Neural cell (in vitro differentiated cells): ENCODE results near the gene CEP70. TPM values are rescaled to one million over a fixed set of nuclear protein-coding genes. Genes with fewer than 3 reads are reported as not detected.
"Not testable (repeated sequence)": the region's sequence is repeated elsewhere in the genome, so short reads cannot be mapped to it uniquely, and the experiment has no call there.

Experiments used
- H2AFZ ChIP-seq: fragments of 200-600, 300-800 bp; sonication (generic), shearing (Covaris generic); 2 replicates; pipeline ENCODE4 v1.6.0; 2014; ENCODE audit warnings: low read depth, mild to moderate bottlenecking, antibody characterized with exemption, low read length, moderate library complexity
- H3F3A ChIP-seq: fragments of 200-600 bp; shearing (Covaris generic); 2 replicates; pipeline ENCODE4 v1.6.1; 2016; ENCODE audit warnings: mild to moderate bottlenecking, moderate library complexity, mixed read lengths, antibody characterized with exemption, low read length; ENCODE audit not compliant: insufficient read depth, poor library complexity, severe bottlenecking
- H3K27ac ChIP-seq: fragments of 200-600, 300-800 bp; sonication (generic), shearing (Covaris generic); 2 replicates; pipeline ENCODE4 v1.5.1; 2014; ENCODE audit warnings: mild to moderate bottlenecking, low read length, moderate library complexity
- H3K27me3 ChIP-seq: fragments of 300-800, 200-600 bp; sonication (generic), shearing (Covaris generic); 2 replicates; pipeline ENCODE4 v1.6.0; 2014; ENCODE audit warnings: mild to moderate bottlenecking, low read depth, low read length, moderate library complexity; ENCODE audit not compliant: insufficient read depth
- H3K36me3 ChIP-seq: fragments of 300-800, 200-600 bp; sonication (generic), shearing (Covaris generic); 2 replicates; pipeline ENCODE4 v1.5.1; 2014; ENCODE audit warnings: mild to moderate bottlenecking, antibody characterized with exemption, low read length, moderate library complexity; ENCODE audit not compliant: insufficient read depth
- H3K4me2 ChIP-seq: fragments of 300-800, 200-600 bp; sonication (generic), shearing (Covaris generic); 2 replicates; pipeline ENCODE4 v1.6.0; 2014; ENCODE audit warnings: mild to moderate bottlenecking, low read length
- H3K4me3 ChIP-seq: fragments of 300-800, 200-600 bp; sonication (generic), shearing (Covaris generic); 2 replicates; pipeline ENCODE4 v1.5.1; 2014; ENCODE audit warnings: mild to moderate bottlenecking, low read length, moderate library complexity
- H3K79me2 ChIP-seq: fragments of 200-600 bp; shearing (Covaris generic); replicated peaks from 2 replicates; pipeline ENCODE4 v1.6.0; 2014; ENCODE audit warnings: mild to moderate bottlenecking, low read length, moderate library complexity; ENCODE audit not compliant: insufficient read depth
- H3K9ac ChIP-seq: fragments of 300-800, 200-600 bp; sonication (generic), shearing (Covaris generic); 2 replicates; pipeline ENCODE4 v1.6.1; 2016; ENCODE audit warnings: mild to moderate bottlenecking, low read length, mixed read lengths
- H3K9me2 ChIP-seq: fragments of 200-600 bp; shearing (Covaris generic); 2 replicates; pipeline ENCODE4 v1.6.1; 2016; ENCODE audit warnings: mild to moderate bottlenecking, low read length, mixed read lengths; ENCODE audit not compliant: insufficient read depth
- H3K9me3 ChIP-seq: fragments of 200-600, 300-800 bp; sonication (generic), shearing (Covaris generic); 2 replicates; pipeline ENCODE4 v1.6.1; 2016; ENCODE audit warnings: mild to moderate bottlenecking, mixed run types, low read length, moderate library complexity, mixed read lengths
- H4K20me1 ChIP-seq: fragments of 200-600 bp; shearing (Covaris generic); 2 replicates; pipeline ENCODE4 v1.6.1; 2016; ENCODE audit warnings: mild to moderate bottlenecking, mixed run types; ENCODE audit not compliant: insufficient read depth
- EP300 ChIP-seq: fragments of 450-650 bp; conservative IDR thresholded peaks from 2 replicates; pipeline ENCODE4 v1.6.1; 2014; ENCODE audit warnings: antibody characterized with exemption, mild to moderate bottlenecking, moderate library complexity; ENCODE audit not compliant: poor library complexity, severe bottlenecking
- EZH2 ChIP-seq: fragments of 200-600, 300-800 bp; shearing (Covaris generic), sonication (generic); IDR thresholded peaks from 2 replicates; pipeline ENCODE4 v1.6.1; 2014; ENCODE audit warnings: antibody characterized with exemption, low read length, borderline replicate concordance, mild to moderate bottlenecking; ENCODE audit not compliant: insufficient read depth, poor library complexity, severe bottlenecking
- MXI1 ChIP-seq: fragments of 450-650 bp; conservative IDR thresholded peaks from 2 replicates; pipeline ENCODE4 v1.6.1; 2014; ENCODE audit warnings: antibody characterized with exemption, mild to moderate bottlenecking; ENCODE audit not compliant: poor library complexity, severe bottlenecking
- POLR2AphosphoS5 ChIP-seq: IDR thresholded peaks from 2 replicates; pipeline ENCODE4 v1.6.1; 2012
- RAD21 ChIP-seq: fragments of 450-650 bp; conservative IDR thresholded peaks from 2 replicates; pipeline ENCODE4 v1.6.1; 2014; ENCODE audit warnings: antibody characterized with exemption, mild to moderate bottlenecking, moderate library complexity
- SMC3 ChIP-seq: fragments of 450-650 bp; conservative IDR thresholded peaks from 2 replicates; pipeline ENCODE4 v1.6.1; 2014; ENCODE audit warnings: antibody characterized with exemption, mild to moderate bottlenecking, moderate library complexity; ENCODE audit not compliant: poor library complexity
- TAF1 ChIP-seq: IDR thresholded peaks from 2 replicates; pipeline ENCODE4 v1.6.1; 2012; ENCODE audit warnings: low read depth
- polyA plus RNA-seq: library from polyadenylated mRNA; depleted of rRNA; stranded (reverse); fragments of >200 nt; gene quantifications from 2 replicates; pipeline ENCODE4 v1.2.3, GENCODE V29; 2014
- TF ChIP-seq, protein P1 (sequence below): IDR thresholded peaks from 2 replicates; pipeline ENCODE4 v1.6.1; 2012; ENCODE audit warnings: borderline replicate concordance
- TF ChIP-seq, protein P2 (sequence below): fragments of 450-650 bp; IDR thresholded peaks from 2 replicates; pipeline ENCODE4 v1.5.1; 2014; ENCODE audit warnings: antibody characterized with exemption, mild to moderate bottlenecking, moderate library complexity; ENCODE audit not compliant: poor library complexity, severe bottlenecking

The CEP70 gene
- polyA plus RNA-seq, 1 donor from 2014 or later, result 25.0 TPM

DNA sequence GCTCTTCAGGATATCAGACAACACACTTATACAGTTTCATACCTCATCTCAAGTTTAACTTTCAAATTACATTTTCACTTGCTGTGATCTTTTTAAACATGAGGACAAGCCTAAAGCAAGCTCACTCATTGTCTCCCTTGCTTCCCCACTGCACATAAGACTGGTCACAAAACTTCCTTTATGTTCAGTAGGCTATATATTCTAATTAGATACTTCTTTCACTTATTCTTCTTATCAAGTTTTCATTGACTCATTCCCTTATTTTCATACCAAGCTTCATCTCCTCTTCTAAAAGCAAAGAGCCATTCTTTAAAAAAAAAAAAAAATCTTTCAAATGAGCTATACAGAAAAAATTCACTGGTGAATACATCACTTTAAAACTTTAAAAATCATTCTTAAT lies 97.0 kb downstream of the CEP70 start:
- no peaks in the 10 kb centered on the region for H3K36me3 ChIP-seq
- no peaks in the 10 kb centered on the region for H3K9me2 ChIP-seq
- H3K9ac ChIP-seq, result no peak overlapping the region
- no peak overlapping the region for H2AFZ ChIP-seq
- H3K4me3 ChIP-seq, result no peak overlapping the region
- H3K9me3 ChIP-seq, result no peaks in the 10 kb centered on the region
- no peak overlapping the region for H3K4me2 ChIP-seq
- no peaks in the 10 kb centered on the region for H3F3A ChIP-seq
- H3K79me2 ChIP-seq, result no peaks in the 10 kb centered on the region
- no peaks in the 10 kb centered on the region for H3K27me3 ChIP-seq
- no peak overlapping the region for H3K27ac ChIP-seq
- TF ChIP-seq TAF1 (no peak), POLR2AphosphoS5 (no peak), SMC3 (no peak), EZH2 (no peak), RAD21 (no peak), EP300 (no peak), MXI1 (no peak)
- TF ChIP-seq, protein P1, sequence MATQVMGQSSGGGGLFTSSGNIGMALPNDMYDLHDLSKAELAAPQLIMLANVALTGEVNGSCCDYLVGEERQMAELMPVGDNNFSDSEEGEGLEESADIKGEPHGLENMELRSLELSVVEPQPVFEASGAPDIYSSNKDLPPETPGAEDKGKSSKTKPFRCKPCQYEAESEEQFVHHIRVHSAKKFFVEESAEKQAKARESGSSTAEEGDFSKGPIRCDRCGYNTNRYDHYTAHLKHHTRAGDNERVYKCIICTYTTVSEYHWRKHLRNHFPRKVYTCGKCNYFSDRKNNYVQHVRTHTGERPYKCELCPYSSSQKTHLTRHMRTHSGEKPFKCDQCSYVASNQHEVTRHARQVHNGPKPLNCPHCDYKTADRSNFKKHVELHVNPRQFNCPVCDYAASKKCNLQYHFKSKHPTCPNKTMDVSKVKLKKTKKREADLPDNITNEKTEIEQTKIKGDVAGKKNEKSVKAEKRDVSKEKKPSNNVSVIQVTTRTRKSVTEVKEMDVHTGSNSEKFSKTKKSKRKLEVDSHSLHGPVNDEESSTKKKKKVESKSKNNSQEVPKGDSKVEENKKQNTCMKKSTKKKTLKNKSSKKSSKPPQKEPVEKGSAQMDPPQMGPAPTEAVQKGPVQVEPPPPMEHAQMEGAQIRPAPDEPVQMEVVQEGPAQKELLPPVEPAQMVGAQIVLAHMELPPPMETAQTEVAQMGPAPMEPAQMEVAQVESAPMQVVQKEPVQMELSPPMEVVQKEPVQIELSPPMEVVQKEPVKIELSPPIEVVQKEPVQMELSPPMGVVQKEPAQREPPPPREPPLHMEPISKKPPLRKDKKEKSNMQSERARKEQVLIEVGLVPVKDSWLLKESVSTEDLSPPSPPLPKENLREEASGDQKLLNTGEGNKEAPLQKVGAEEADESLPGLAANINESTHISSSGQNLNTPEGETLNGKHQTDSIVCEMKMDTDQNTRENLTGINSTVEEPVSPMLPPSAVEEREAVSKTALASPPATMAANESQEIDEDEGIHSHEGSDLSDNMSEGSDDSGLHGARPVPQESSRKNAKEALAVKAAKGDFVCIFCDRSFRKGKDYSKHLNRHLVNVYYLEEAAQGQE, result no peak
- TF ChIP-seq, protein P2, sequence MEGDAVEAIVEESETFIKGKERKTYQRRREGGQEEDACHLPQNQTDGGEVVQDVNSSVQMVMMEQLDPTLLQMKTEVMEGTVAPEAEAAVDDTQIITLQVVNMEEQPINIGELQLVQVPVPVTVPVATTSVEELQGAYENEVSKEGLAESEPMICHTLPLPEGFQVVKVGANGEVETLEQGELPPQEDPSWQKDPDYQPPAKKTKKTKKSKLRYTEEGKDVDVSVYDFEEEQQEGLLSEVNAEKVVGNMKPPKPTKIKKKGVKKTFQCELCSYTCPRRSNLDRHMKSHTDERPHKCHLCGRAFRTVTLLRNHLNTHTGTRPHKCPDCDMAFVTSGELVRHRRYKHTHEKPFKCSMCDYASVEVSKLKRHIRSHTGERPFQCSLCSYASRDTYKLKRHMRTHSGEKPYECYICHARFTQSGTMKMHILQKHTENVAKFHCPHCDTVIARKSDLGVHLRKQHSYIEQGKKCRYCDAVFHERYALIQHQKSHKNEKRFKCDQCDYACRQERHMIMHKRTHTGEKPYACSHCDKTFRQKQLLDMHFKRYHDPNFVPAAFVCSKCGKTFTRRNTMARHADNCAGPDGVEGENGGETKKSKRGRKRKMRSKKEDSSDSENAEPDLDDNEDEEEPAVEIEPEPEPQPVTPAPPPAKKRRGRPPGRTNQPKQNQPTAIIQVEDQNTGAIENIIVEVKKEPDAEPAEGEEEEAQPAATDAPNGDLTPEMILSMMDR, result no peak
- no peaks in the 10 kb centered on the region for H4K20me1 ChIP-seq

DNA sequence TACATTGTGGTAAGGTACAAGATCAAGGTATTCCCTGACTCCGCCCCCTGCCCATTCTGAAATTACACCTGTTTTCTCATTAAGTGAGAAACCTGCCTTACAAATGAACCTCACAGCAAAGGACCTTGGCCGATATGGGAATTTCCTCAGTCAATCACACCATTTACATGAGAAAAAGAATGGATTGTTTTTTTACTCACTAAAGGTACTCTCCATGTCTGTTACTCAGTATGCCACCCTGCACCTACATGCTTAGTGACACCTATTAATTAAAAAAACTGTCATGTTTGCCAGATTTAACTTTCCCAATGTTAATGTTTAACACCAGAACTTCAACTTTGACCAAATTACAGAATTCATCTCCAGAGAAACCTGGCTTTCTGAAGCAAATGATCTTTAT lies 97.6 kb downstream of the CEP70 start:
- Histone ChIP-seq H3K9ac (no peak overlapping the region), H3F3A (no peaks in the 10 kb centered on the region), H3K9me3 (no peaks in the 10 kb centered on the region), H3K4me2 (no peak overlapping the region), H3K4me3 (no peak overlapping the region), H3K36me3 (no peaks in the 10 kb centered on the region), H3K9me2 (no peaks in the 10 kb centered on the region), H2AFZ (no peak overlapping the region), H4K20me1 (no peaks in the 10 kb centered on the region), H3K79me2 (no peaks in the 10 kb centered on the region), H3K27me3 (no peaks in the 10 kb centered on the region), H3K27ac (no peak overlapping the region)
- TF ChIP-seq POLR2AphosphoS5 (no peak), TAF1 (no peak), SMC3 (no peak), RAD21 (no peak), MXI1 (no peak), EZH2 (no peak), EP300 (no peak)
- TF ChIP-seq, protein P2, result no peak
- TF ChIP-seq, protein P1, result no peak

DNA sequence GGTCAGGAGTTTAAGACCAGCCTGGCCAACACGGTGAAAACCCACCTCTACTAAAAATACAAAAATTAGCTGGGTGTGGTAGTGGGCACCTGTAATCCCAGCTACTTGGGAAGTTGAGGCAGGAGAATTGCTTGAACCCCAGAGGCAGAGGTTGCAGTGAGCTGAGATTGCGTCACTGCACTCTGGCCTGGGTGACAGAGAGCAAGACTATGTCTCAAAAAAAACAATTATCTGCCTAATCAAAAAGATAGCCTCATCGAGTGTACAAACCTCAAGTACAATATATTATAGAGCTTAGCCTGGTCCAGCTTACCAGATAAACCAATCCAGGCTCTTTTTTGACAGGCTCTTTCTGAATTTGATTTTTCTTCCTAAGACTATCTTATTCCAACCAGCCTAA lies 98.4 kb downstream of the CEP70 start:
- not testable (repeated sequence) for H3K9me3 ChIP-seq, H3K36me3 ChIP-seq, H3F3A ChIP-seq, H4K20me1 ChIP-seq, H3K4me3 ChIP-seq, H2AFZ ChIP-seq, H3K79me2 ChIP-seq, H3K4me2 ChIP-seq, H3K9ac ChIP-seq, H3K9me2 ChIP-seq, H3K27ac ChIP-seq, H3K27me3 ChIP-seq
